ENCODE data around the gene B4GAT1. TPM values are rescaled to one million over a fixed set of nuclear protein-coding genes. Genes with fewer than 3 reads are reported as not detected.
"Not testable (repeated sequence)": the region's sequence is repeated elsewhere in the genome, so short reads cannot be mapped to it uniquely, and the experiment has no call there.

B4GAT1 gene
- total RNA-seq, 4 donors from 2014 or later: 23.9 to 32.4 (median 30.0) TPM

GRCh38 chr11:66325263-66325671, 22.2 kb downstream of the B4GAT1 start:
- WGBS, 2 donors: 65 to 77% methylated on average over 6 to 8 of the region's 8 CpGs
- no peak overlapping the region for H3K4me3 ChIP-seq (ENCODE audit: low read depth, poor library complexity, severe bottlenecking)
- DNase-seq (ENCODE audit: low spot score in 2 of 2): no peak
- intact Hi-C loops (cut with DNase I; ENCODE audit: low total_unique reads): no loop called here
- TF ChIP-seq, protein P1, sequence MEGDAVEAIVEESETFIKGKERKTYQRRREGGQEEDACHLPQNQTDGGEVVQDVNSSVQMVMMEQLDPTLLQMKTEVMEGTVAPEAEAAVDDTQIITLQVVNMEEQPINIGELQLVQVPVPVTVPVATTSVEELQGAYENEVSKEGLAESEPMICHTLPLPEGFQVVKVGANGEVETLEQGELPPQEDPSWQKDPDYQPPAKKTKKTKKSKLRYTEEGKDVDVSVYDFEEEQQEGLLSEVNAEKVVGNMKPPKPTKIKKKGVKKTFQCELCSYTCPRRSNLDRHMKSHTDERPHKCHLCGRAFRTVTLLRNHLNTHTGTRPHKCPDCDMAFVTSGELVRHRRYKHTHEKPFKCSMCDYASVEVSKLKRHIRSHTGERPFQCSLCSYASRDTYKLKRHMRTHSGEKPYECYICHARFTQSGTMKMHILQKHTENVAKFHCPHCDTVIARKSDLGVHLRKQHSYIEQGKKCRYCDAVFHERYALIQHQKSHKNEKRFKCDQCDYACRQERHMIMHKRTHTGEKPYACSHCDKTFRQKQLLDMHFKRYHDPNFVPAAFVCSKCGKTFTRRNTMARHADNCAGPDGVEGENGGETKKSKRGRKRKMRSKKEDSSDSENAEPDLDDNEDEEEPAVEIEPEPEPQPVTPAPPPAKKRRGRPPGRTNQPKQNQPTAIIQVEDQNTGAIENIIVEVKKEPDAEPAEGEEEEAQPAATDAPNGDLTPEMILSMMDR (IDR thresholded peaks at IDR 0.05): no peak
- no peak for TF ChIP-seq POLR2A (IDR thresholded peaks at IDR 0.05)

- DNase-seq (ENCODE audit: low spot score in 2 of 2): no peak
- TF ChIP-seq, protein P1 (IDR thresholded peaks at IDR 0.05): no peak
- TF ChIP-seq POLR2A (IDR thresholded peaks at IDR 0.05): no peak
- intact Hi-C loops (cut with DNase I; ENCODE audit: low total_unique reads): no loop called here
- H3K4me3 ChIP-seq (ENCODE audit: low read depth, poor library complexity, severe bottlenecking): no peak overlapping the region
- 41 to 45% methylated on average over 10 of the region's 10 CpGs for WGBS, 2 donors
Measured at GRCh38 chr11:66324664-66325063, 22.8 kb downstream of the B4GAT1 start.

DNA sequence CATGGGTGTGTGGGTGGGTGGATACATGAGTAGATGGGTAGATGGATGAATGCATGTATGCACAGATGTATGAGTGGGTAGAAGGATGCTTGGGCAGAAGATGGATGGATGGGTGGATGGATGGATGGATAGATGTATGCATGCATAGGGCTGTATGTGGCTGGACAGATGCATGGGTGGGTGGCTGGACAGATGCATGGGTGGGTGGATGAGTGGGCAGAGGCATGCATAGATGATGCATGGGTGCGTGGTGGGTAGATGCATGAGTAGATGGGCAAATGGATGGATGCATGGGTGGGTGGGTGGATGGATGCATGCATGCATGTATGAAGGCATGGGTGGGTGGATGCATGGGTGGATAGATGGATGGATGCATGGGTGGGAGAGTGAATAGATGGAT, 23.7 kb downstream of the B4GAT1 start:
- DNase-seq (ENCODE audit: low spot score in 2 of 2): no peak
- WGBS, 2 donors: 97 to 100% methylated on average over 1 of the region's 1 CpG
- intact Hi-C loops (cut with DNase I; ENCODE audit: low total_unique reads): no loop called here
- no peak overlapping the region for H3K4me3 ChIP-seq (ENCODE audit: low read depth, poor library complexity, severe bottlenecking)
- TF ChIP-seq, protein P1 (IDR thresholded peaks at IDR 0.05): no peak
- no peak for TF ChIP-seq POLR2A (IDR thresholded peaks at IDR 0.05)

DNA sequence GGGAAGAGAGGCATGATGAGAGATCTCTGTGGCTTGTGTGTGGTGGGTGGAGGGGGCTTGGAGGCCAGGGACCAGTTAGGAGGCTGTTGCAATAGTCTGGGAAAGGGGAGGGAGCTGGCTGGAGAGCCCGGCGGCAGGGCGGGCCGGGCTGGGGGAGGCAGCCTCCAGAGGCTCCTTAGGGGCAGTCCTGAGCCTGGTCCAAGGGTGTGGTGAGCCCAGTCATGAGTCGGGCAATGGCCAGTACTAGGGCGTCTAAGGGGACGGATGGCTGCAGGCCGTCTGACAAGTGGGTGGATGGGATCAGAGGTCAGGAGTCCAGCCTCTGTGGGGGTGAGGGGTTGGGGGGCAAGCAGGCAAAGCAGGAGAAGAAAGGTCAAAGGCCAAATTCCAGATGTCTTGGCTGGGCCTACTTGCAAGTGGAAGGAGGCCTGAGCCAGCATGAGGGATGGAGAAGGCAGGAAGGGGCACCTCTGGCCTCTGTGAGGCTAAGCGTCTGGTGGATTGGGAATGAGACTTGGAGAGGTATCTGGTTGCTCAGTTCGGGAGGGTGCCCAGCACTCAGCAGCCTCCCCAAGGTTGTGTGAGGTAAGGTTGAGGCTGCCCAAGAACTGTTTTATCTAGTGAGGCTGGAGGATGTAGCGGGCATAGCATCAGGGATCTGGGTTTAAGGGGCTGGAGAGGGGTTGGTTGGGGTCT, 24.5 kb downstream of the B4GAT1 start:
- no peak for TF ChIP-seq POLR2A (IDR thresholded peaks at IDR 0.05)
- TF ChIP-seq, protein P1 (IDR thresholded peaks at IDR 0.05): no peak
- intact Hi-C loops (cut with DNase I; ENCODE audit: low total_unique reads): no loop called here
- WGBS, 2 donors: 72 to 74% methylated on average over 11 of the region's 11 CpGs
- no peak overlapping the region for H3K4me3 ChIP-seq (ENCODE audit: low read depth, poor library complexity, severe bottlenecking)
- DNase-seq (ENCODE audit: low spot score in 2 of 2): peak; percentile 62 to 93

GRCh38 chr11:66321606-66322005, 25.8 kb downstream of the B4GAT1 start:
- WGBS, 2 donors: 45 to 53% methylated on average over 2 to 4 of the region's 4 CpGs
- DNase-seq (ENCODE audit: low spot score in 2 of 2): no peak
- intact Hi-C loops (cut with DNase I; ENCODE audit: low total_unique reads): no loop called here
- H3K4me3 ChIP-seq (ENCODE audit: low read depth, poor library complexity, severe bottlenecking): no peak overlapping the region
- no peak for TF ChIP-seq POLR2A (IDR thresholded peaks at IDR 0.05)
- TF ChIP-seq, protein P1 (IDR thresholded peaks at IDR 0.05): no peak

DNA sequence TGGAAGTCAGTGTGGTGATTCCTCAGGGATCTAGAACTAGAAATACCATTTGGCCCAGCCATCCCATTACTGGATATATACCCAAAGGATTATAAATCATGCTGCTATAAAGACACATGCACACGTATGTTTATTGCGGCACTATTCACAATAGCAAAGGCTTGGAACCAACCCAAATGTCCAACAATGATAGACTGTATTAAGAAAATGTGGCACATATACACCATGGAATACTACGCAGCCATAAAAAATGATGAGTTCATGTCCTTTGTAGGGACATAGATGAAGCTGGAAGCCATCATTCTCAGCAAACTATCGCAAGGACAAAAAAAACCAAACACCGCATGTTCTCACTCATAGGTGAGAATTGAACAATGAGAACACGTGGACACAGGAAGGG, 26.7 kb downstream of the B4GAT1 start:
- H3K4me3 ChIP-seq (ENCODE audit: low read depth, poor library complexity, severe bottlenecking); intact Hi-C loops (cut with DNase I; ENCODE audit: low total_unique reads); DNase-seq (ENCODE audit: low spot score in 2 of 2): not testable (repeated sequence)
- WGBS, 2 donors: 94% methylated on average over 6 of the region's 6 CpGs

GRCh38 chr11:66320289-66320688, 27.1 kb downstream of the B4GAT1 start:
- WGBS, 2 donors: 89 to 91% methylated on average over 2 of the region's 2 CpGs
- intact Hi-C loops (cut with DNase I; ENCODE audit: low total_unique reads); DNase-seq (ENCODE audit: low spot score in 2 of 2); H3K4me3 ChIP-seq (ENCODE audit: low read depth, poor library complexity, severe bottlenecking): not testable (repeated sequence)
